Sigmoid colon (tissue), 7 donors: ENCODE data around the gene GORAB. TPM values are rescaled to one million over a fixed set of nuclear protein-coding genes. Genes with fewer than 3 reads are reported as not detected.

Experiments
- DNase-seq: peaks from one replicate; pipeline ENCODE4 v3.0.0-alpha.2; 2019
- H3K27ac ChIP-seq, 4 donors: fragments of 200-600 bp; sonication (generic); one replicate each; pipeline ENCODE4 v1.5.1; 2016 to 2019; ENCODE audit warnings: mild to moderate bottlenecking in 1 of 4
- H3K27me3 ChIP-seq, 3 donors: fragments of 200-600 bp; sonication (generic); one replicate each; pipeline ENCODE4 v1.5.1; 2019; ENCODE audit warnings: mild to moderate bottlenecking in 1 of 3
- H3K36me3 ChIP-seq, 4 donors: fragments of 200-600 bp; sonication (generic); one replicate each; pipeline ENCODE4 v1.5.1; 2016 to 2019
- H3K4me1 ChIP-seq, 4 donors: fragments of 200-600 bp; sonication (generic); one replicate each; pipeline ENCODE4 v1.5.1; 2017 to 2019
- H3K4me3 ChIP-seq, 4 donors: fragments of 200-600 bp; sonication (generic); one replicate each; pipeline ENCODE4 v1.5.1; 2017 to 2019; ENCODE audit warnings: mild to moderate bottlenecking in 2 of 4, moderate library complexity in 1 of 4
- H3K9me3 ChIP-seq, 4 donors: fragments of 200-600 bp in 3 of 4; sonication (generic) in 3 of 4; one replicate each; pipeline versions ENCODE4 v1.5.1 to v1.6.1; 2013 to 2019
- CTCF ChIP-seq, 4 experiments: fragments of 450-650 bp in 3 of 4; fragments of 200-600 bp in 1 of 4; IDR thresholded peaks; one replicate each; pipeline ENCODE4 v1.5.1; 2016 to 2019; ENCODE audit warnings: antibody characterized with exemption in 4 of 4, mild to moderate bottlenecking in 3 of 4, moderate library complexity in 2 of 4
- EP300 ChIP-seq, 4 donors: sonication (generic); formaldehyde crosslinking; IDR thresholded peaks; one replicate each; pipeline ENCODE4 v1.6.1; 2017; ENCODE audit warnings: antibody characterized with exemption in 4 of 4
- POLR2A ChIP-seq, 2 donors: fragments of 450-650 bp; IDR thresholded peaks; one replicate each; pipeline ENCODE4 v1.6.1; 2016; ENCODE audit warnings: antibody characterized with exemption in 2 of 2, mild to moderate bottlenecking in 2 of 2, moderate library complexity in 2 of 2
- POLR2AphosphoS5 ChIP-seq, 4 donors: sonication (generic); formaldehyde crosslinking; IDR thresholded peaks; one replicate each; pipeline ENCODE4 v1.6.1; 2017; ENCODE audit warnings: antibody characterized with exemption in 4 of 4
- WGBS, 2 donors: extraction: QIAGEN DNeasy Blood & Tissue Kit; methylation state at CpG; one replicate each; pipeline ENCODE4 v1.1.7; 2013; 5-methylcytosine and 5-hydroxymethylcytosine counted together
- intact Hi-C: fragments of 100-400 bp; cut with DNase I; formaldehyde crosslinking; loops from one replicate; pipeline ENCODE4 v1.15.1; 2023
- polyA plus RNA-seq, 3 donors: library from polyadenylated mRNA; stranded (reverse); fragments of 200-250 nt; gene quantifications; one replicate each; pipeline ENCODE4 v1.2.3, GENCODE V29; 2013
- total RNA-seq, 4 donors: library from RNA; depleted of rRNA; stranded (reverse); fragments of >200 nt; gene quantifications; one replicate each; pipeline ENCODE4 v1.1.0, GENCODE V29; 2016
- donor health status: healthy with polysubstance abuse.
- donor health status: Bipolar disorder and iron deficiency.
- donor health status: healthy.

GORAB gene
- total and polyA plus RNA-seq, 7 donors = 4.8 to 13.8 (median 8.9) TPM

GRCh38 chr1:170576980-170577379 lies 45.0 kb downstream of the GORAB start:
- no peak overlapping the region for H3K4me3 ChIP-seq
- H3K9me3 ChIP-seq = no peaks in the 10 kb centered on the region
- no peak overlapping the region for H3K27ac ChIP-seq
- intact Hi-C loops = no loop called here
- H3K36me3 ChIP-seq = no peaks in the 10 kb centered on the region
- TF ChIP-seq POLR2A (IDR thresholded peaks at IDR 0.05) (no peak), CTCF (IDR thresholded peaks at IDR 0.05) (no peak), POLR2AphosphoS5 (IDR thresholded peaks at IDR 0.05) (no peak), EP300 (IDR thresholded peaks at IDR 0.05) (no peak)
- no peaks in the 10 kb centered on the region for H3K4me1 ChIP-seq
- WGBS, 2 donors = 91 to 93% methylated on average over 3 of the region's 3 CpGs
- no peaks in the 10 kb centered on the region for H3K27me3 ChIP-seq
- DNase-seq = no peak

GRCh38 chr1:170578359-170578758 lies 46.4 kb downstream of the GORAB start:
- H3K27ac ChIP-seq = no peak overlapping the region
- no peak overlapping the region for H3K4me3 ChIP-seq
- no peaks in the 10 kb centered on the region for H3K27me3 ChIP-seq
- no peaks in the 10 kb centered on the region for H3K4me1 ChIP-seq
- no peaks in the 10 kb centered on the region for H3K36me3 ChIP-seq
- no peak for TF ChIP-seq POLR2A (IDR thresholded peaks at IDR 0.05)
- TF ChIP-seq EP300 (IDR thresholded peaks at IDR 0.05) = no peak
- no peak for TF ChIP-seq POLR2AphosphoS5 (IDR thresholded peaks at IDR 0.05)
- TF ChIP-seq CTCF (IDR thresholded peaks at IDR 0.05) = no peak
- no peaks in the 10 kb centered on the region for H3K9me3 ChIP-seq
- no peak for DNase-seq
- 66 to 84% methylated on average over 1 of the region's 1 CpG for WGBS, 2 donors
- intact Hi-C loops = no loop called here

- H3K4me1 ChIP-seq = no peaks in the 10 kb centered on the region
- H3K27me3 ChIP-seq = no peaks in the 10 kb centered on the region
- intact Hi-C loops = no loop called here
- no peaks in the 10 kb centered on the region for H3K36me3 ChIP-seq
- no peak overlapping the region for H3K4me3 ChIP-seq
- H3K9me3 ChIP-seq = no peaks in the 10 kb centered on the region
- H3K27ac ChIP-seq = no peak overlapping the region
- TF ChIP-seq CTCF (IDR thresholded peaks at IDR 0.05) (no peak), POLR2AphosphoS5 (IDR thresholded peaks at IDR 0.05) (no peak), EP300 (IDR thresholded peaks at IDR 0.05) (no peak), POLR2A (IDR thresholded peaks at IDR 0.05) (no peak)
- DNase-seq = no peak
- WGBS, 2 donors = 68 to 77% methylated on average over 2 of the region's 2 CpGs
These were observed 48.9 kb downstream of the GORAB start for GRCh38 chr1:170580636-170581440.

- no peak overlapping the region for H3K4me3 ChIP-seq
- no peak overlapping the region for H3K27ac ChIP-seq
- intact Hi-C loops = no loop called here
- H3K36me3 ChIP-seq = no peaks in the 10 kb centered on the region
- H3K27me3 ChIP-seq = no peaks in the 10 kb centered on the region
- 80 to 92% methylated on average over 3 of the region's 3 CpGs for WGBS, 2 donors
- H3K9me3 ChIP-seq = no peaks in the 10 kb centered on the region
- no peak for TF ChIP-seq EP300 (IDR thresholded peaks at IDR 0.05)
- DNase-seq = no peak
- H3K4me1 ChIP-seq = peaks cover 0 to 3% (median 0%) of the 10 kb centered on the region in 4 donors
These were observed 51.2 kb downstream of the GORAB start for GRCh38 chr1:170583186-170583585.

- TF ChIP-seq POLR2AphosphoS5 (IDR thresholded peaks at IDR 0.05) (peak in 2 of 4 donors; percentile 12 to 62), POLR2A (IDR thresholded peaks at IDR 0.05) (no peak), CTCF (IDR thresholded peaks at IDR 0.05) (no peak), EP300 (IDR thresholded peaks at IDR 0.05) (no peak)
- 52 to 68% methylated on average over 11 of the region's 11 CpGs for WGBS, 2 donors
- Histone ChIP-seq H3K4me1 (peaks cover 0 to 3% (median 0%) of the 10 kb centered on the region in 4 donors), H3K36me3 (no peaks in the 10 kb centered on the region), H3K27ac (peak overlapping the region in 2 of 4 donors; percentile 42 to 53), H3K9me3 (no peaks in the 10 kb centered on the region), H3K4me3 (peak overlapping the region in 1 of 4 donors; percentile 11), H3K27me3 (peaks cover 0 to 8% (median 0%) of the 10 kb centered on the region in 3 donors)
- intact Hi-C loops = no loop called here
- peak; percentile 73 for DNase-seq
These were observed 54.6 kb downstream of the GORAB start for GRCh38 chr1:170586321-170587252.
